MM.1S (cell line): ENCODE measurements around the gene DNAI4.

Experiments used
- DNase-seq: peaks from one replicate; pipeline ENCODE4 v3.0.0-alpha.2; 2015
- H2AFZ ChIP-seq: fragments of 300-600 bp; sonication (generic); 2 replicates; pipeline ENCODE4 v1.6.0; 2016; ENCODE audit warnings: antibody characterized with exemption, low read length
- H3F3A ChIP-seq: fragments of 300-600 bp; sonication (generic); 2 replicates; pipeline ENCODE4 v1.6.1; 2016; ENCODE audit warnings: mild to moderate bottlenecking, antibody characterized with exemption, low read length, moderate library complexity, mixed read lengths; ENCODE audit not compliant: insufficient read depth
- H3K27ac ChIP-seq: fragments of 300-600 bp; sonication (generic); 2 replicates; pipeline ENCODE4 v1.5.1; 2016; ENCODE audit warnings: mild to moderate bottlenecking, low read length
- H3K27me3 ChIP-seq: fragments of 300-600 bp; sonication (generic); replicated peaks from 2 replicates; pipeline ENCODE4 v1.6.0; 2016; ENCODE audit warnings: low read length; ENCODE audit not compliant: insufficient read depth
- H3K36me3 ChIP-seq: fragments of 300-600 bp; sonication (generic); replicated peaks from 2 replicates; pipeline ENCODE4 v1.6.1; 2016; ENCODE audit warnings: mild to moderate bottlenecking, low read length, mixed read lengths; ENCODE audit not compliant: insufficient read depth
- H3K4me1 ChIP-seq: fragments of 300-600 bp; sonication (generic); 2 replicates; pipeline ENCODE4 v1.6.1; 2016; ENCODE audit warnings: low read length, mixed read lengths
- H3K4me2 ChIP-seq: fragments of 300-600 bp; sonication (generic); 2 replicates; pipeline ENCODE4 v1.6.0; 2016; ENCODE audit warnings: low read depth, low read length
- H3K4me3 ChIP-seq: fragments of 300-600 bp; sonication (generic); 2 replicates; pipeline ENCODE4 v1.5.1; 2016; ENCODE audit warnings: low read length, mixed read lengths
- H3K79me2 ChIP-seq: fragments of 300-600 bp; sonication (generic); 2 replicates; pipeline ENCODE4 v1.6.1; 2016; ENCODE audit warnings: mixed run types, low read length, mixed read lengths
- H3K9ac ChIP-seq: fragments of 300-600 bp; sonication (generic); 2 replicates; pipeline ENCODE4 v1.6.1; 2016; ENCODE audit warnings: low read length, mixed read lengths
- H3K9me2 ChIP-seq: fragments of 300-600 bp; sonication (generic); replicated peaks from 2 replicates; pipeline ENCODE4 v1.6.1; 2016; ENCODE audit warnings: mild to moderate bottlenecking, low read length, mixed read lengths; ENCODE audit not compliant: insufficient read depth
- H3K9me3 ChIP-seq: fragments of 300-600 bp; sonication (generic); replicated peaks from 2 replicates; pipeline ENCODE4 v1.6.1; 2016; ENCODE audit warnings: mild to moderate bottlenecking, low read length, mixed read lengths; ENCODE audit not compliant: insufficient read depth
- H4K20me1 ChIP-seq: fragments of 300-600 bp; sonication (generic); 2 replicates; pipeline ENCODE4 v1.6.1; 2016; ENCODE audit warnings: mild to moderate bottlenecking, low read length, moderate library complexity, mixed read lengths; ENCODE audit not compliant: insufficient read depth
- CTCF ChIP-seq: fragments of 300-600 bp; sonication (generic); IDR thresholded peaks from 2 replicates; pipeline ENCODE4 v1.5.1; 2016; ENCODE audit warnings: antibody characterized with exemption, low read length, mixed read lengths
- EZH2 ChIP-seq: fragments of 300-600 bp; sonication (generic); optimal IDR thresholded peaks from 2 replicates; pipeline ENCODE3; 2017; ENCODE audit warnings: low read depth, mild to moderate bottlenecking, antibody characterized with exemption, low read length, mixed read lengths
- EZH2phosphoT487 ChIP-seq: fragments of 300-600 bp; sonication (generic); IDR thresholded peaks from 2 replicates; pipeline ENCODE4 v1.6.1; 2018; ENCODE audit warnings: antibody characterized with exemption, low read length

DNAI4 gene

GRCh38 chr1:66867501-66867900 is 57.2 kb downstream of the DNAI4 start:
- no peaks in the 10 kb centered on the region for H3K4me1 ChIP-seq
- no peaks in the 10 kb centered on the region for H3K9me3 ChIP-seq
- H3K4me2 ChIP-seq = no peak overlapping the region
- DNase-seq = no peak
- H2AFZ ChIP-seq = no peak overlapping the region
- no peaks in the 10 kb centered on the region for H3F3A ChIP-seq
- H3K27me3 ChIP-seq = no peaks in the 10 kb centered on the region
- no peaks in the 10 kb centered on the region for H4K20me1 ChIP-seq
- H3K4me3 ChIP-seq = no peak overlapping the region
- no peaks in the 10 kb centered on the region for H3K79me2 ChIP-seq
- H3K9ac ChIP-seq = no peak overlapping the region
- H3K27ac ChIP-seq = no peak overlapping the region
- H3K36me3 ChIP-seq = no peaks in the 10 kb centered on the region
- no peaks in the 10 kb centered on the region for H3K9me2 ChIP-seq
- no peak for TF ChIP-seq EZH2
- TF ChIP-seq EZH2phosphoT487 = no peak
- TF ChIP-seq CTCF = no peak

- Histone ChIP-seq H2AFZ (no peak overlapping the region), H3K27me3 (no peaks in the 10 kb centered on the region), H3K9me2 (no peaks in the 10 kb centered on the region), H3K4me2 (no peak overlapping the region), H3K79me2 (no peaks in the 10 kb centered on the region), H4K20me1 (no peaks in the 10 kb centered on the region), H3K9me3 (no peaks in the 10 kb centered on the region), H3K36me3 (no peaks in the 10 kb centered on the region), H3K27ac (no peak overlapping the region), H3K4me1 (no peaks in the 10 kb centered on the region), H3F3A (no peaks in the 10 kb centered on the region), H3K4me3 (no peak overlapping the region), H3K9ac (no peak overlapping the region)
- DNase-seq = no peak
- TF ChIP-seq EZH2phosphoT487 (no peak), EZH2 (no peak), CTCF (no peak)
These were observed 64.1 kb downstream of the DNAI4 start for GRCh38 chr1:66860529-66860928.

GRCh38 chr1:66853379-66853778 is 71.3 kb downstream of the DNAI4 start:
- peak overlapping the region; percentile 60; the same call in 1 of the 2 replicates for H3K27ac ChIP-seq
- TF ChIP-seq EZH2 (no peak), EZH2phosphoT487 (no peak)
- H3K4me2 ChIP-seq = peak overlapping the region; percentile 58
- DNase-seq = no peak
- H3K79me2 ChIP-seq = no peaks in the 10 kb centered on the region
- peaks cover 17% of the 10 kb centered on the region for H3F3A ChIP-seq
- no peak overlapping the region for H3K4me3 ChIP-seq
- peaks cover 17% of the 10 kb centered on the region for H3K4me1 ChIP-seq
- H3K9ac ChIP-seq = no peak overlapping the region
- no peaks in the 10 kb centered on the region for H3K27me3 ChIP-seq
- H3K36me3 ChIP-seq = no peaks in the 10 kb centered on the region
- no peaks in the 10 kb centered on the region for H3K9me2 ChIP-seq
- H2AFZ ChIP-seq = peak overlapping the region; percentile 61
- no peaks in the 10 kb centered on the region for H4K20me1 ChIP-seq
- no peaks in the 10 kb centered on the region for H3K9me3 ChIP-seq

GRCh38 chr1:66852870-66853269 is 71.8 kb downstream of the DNAI4 start:
- TF ChIP-seq EZH2phosphoT487 (no peak), CTCF (no peak)
- H3K36me3 ChIP-seq = no peaks in the 10 kb centered on the region
- H3K9me2 ChIP-seq = no peaks in the 10 kb centered on the region
- peak overlapping the region; percentile 61 for H2AFZ ChIP-seq
- H3K27ac ChIP-seq = peak overlapping the region; percentile 60; the same call in 1 of the 2 replicates
- H3F3A ChIP-seq = peaks cover 17% of the 10 kb centered on the region
- no peaks in the 10 kb centered on the region for H4K20me1 ChIP-seq
- H3K4me2 ChIP-seq = peak overlapping the region; percentile 58
- H3K4me3 ChIP-seq = peak overlapping the region; percentile 33
- H3K79me2 ChIP-seq = no peaks in the 10 kb centered on the region
- peaks cover 17% of the 10 kb centered on the region for H3K4me1 ChIP-seq
- peak; percentile 86 for DNase-seq
- no peaks in the 10 kb centered on the region for H3K27me3 ChIP-seq
- no peak overlapping the region for H3K9ac ChIP-seq
- no peaks in the 10 kb centered on the region for H3K9me3 ChIP-seq
